Activated naive CD8-positive, alpha-beta T cell treated with anti-CD3 and anti-CD28 coated beads for 36 hours (primary cell): ENCODE data around the gene NECAP2. TPM values are rescaled to one million over a fixed set of nuclear protein-coding genes. Genes with fewer than 3 reads are reported as not detected.
"Not testable (repeated sequence)": the region's sequence is repeated elsewhere in the genome, so short reads cannot be mapped to it uniquely, and the experiment has no call there.

Source experiments
- DNase-seq: peaks from one replicate; pipeline ENCODE4 v3.0.0; 2021
- H3K27ac Mint-ChIP-seq: one replicate; pipeline ENCODE4 v1.8.0; 2022; ENCODE audit warnings: mild to moderate bottlenecking, moderate library complexity, mixed read lengths
- H3K27me3 Mint-ChIP-seq: one replicate; pipeline ENCODE4 v1.8.0; 2022; ENCODE audit warnings: mild to moderate bottlenecking, mixed read lengths
- H3K36me3 Mint-ChIP-seq: one replicate; pipeline ENCODE4 v1.8.0; 2021; ENCODE audit warnings: mild to moderate bottlenecking, mixed read lengths
- H3K4me1 Mint-ChIP-seq: one replicate; pipeline ENCODE4 v1.8.0; 2021; ENCODE audit warnings: mixed read lengths
- H3K4me3 Mint-ChIP-seq: one replicate; pipeline ENCODE4 v1.8.0; 2022; ENCODE audit warnings: mild to moderate bottlenecking, moderate library complexity, mixed read lengths
- H3K9me3 Mint-ChIP-seq: one replicate; pipeline ENCODE4 v1.8.0; 2022; ENCODE audit warnings: mixed read lengths
- total RNA-seq, 2 experiments: library from RNA; stranded (reverse); gene quantifications; one replicate each; pipeline ENCODE4 v1.2.3, GENCODE V29; 2021

Gene NECAP2
- total RNA-seq, 2 experiments from 2014 or later, result 52.5 to 54.9 TPM

DNA sequence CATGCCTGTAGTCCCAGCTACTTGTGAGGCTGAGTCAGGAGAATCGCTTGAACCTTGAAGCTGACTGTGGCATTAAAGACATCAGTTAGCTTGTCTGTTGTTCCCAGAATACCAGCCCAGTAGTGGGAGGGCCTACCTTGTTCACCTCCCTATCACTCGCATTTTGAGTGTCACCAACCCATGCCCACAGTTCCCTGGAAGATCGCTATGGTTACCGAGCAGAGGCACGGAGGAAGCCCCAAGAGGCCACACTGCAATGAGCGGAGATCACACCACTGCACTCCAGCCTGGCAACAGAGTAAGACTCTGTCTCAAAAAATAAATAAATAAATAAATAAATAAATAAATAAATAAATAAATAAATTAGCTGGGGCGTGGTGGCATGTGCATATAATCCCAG is 52.4 kb downstream of the NECAP2 start:
- H3K27ac Mint-ChIP-seq, H3K27me3 Mint-ChIP-seq, H3K9me3 Mint-ChIP-seq, H3K36me3 Mint-ChIP-seq, H3K4me3 Mint-ChIP-seq: not testable (repeated sequence)
- DNase-seq, result peak; percentile 11
- H3K4me1 Mint-ChIP-seq, result peaks cover 13% of the 10 kb centered on the region

DNA sequence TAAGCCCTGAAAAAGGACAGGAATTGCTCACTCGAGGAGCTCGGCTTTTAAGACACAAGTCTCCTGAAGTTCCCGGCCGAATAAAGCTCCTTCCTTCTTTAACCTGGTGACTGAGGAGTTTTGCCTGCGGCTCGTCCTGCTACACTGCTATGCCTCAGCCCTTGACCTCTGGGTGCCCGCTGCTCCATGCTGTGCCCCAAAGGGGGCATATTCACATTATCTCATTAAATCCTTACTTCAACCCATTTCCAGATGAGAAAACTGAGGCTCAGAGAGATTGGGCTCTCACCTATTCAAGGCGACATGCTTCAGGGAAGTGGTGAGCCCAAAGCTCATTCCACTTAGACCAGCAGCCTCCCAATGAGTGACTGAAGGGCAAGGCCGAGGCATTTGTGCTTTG is 53.2 kb downstream of the NECAP2 start:
- not testable (repeated sequence) for DNase-seq, H3K27ac Mint-ChIP-seq, H3K27me3 Mint-ChIP-seq, H3K9me3 Mint-ChIP-seq, H3K4me3 Mint-ChIP-seq, H3K36me3 Mint-ChIP-seq
- peaks cover 15% of the 10 kb centered on the region for H3K4me1 Mint-ChIP-seq

DNA sequence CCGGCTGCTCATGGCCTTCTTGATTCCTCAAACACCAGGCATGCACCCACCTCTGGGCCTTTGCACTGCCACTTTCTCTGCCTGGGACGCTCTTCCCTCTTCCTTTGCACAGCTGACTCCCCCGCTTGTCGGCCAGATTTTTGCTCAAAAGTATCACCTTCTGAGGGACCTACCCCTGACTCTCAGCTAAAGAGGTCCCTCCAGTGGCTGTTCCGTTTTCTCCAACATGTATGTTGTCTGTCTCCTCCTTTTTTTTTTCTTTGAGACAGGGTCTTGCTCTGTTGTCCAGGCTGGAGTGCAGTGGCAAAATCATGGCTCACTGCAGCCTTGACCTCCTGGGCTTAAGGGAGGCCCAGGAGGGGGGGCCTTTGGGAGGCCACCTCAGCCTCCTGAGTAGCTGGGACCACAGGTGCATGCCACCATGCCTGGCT is 57.0 kb downstream of the NECAP2 start:
- H3K4me3 Mint-ChIP-seq, result peak overlapping the region; percentile 77
- H3K36me3 Mint-ChIP-seq, H3K27me3 Mint-ChIP-seq, DNase-seq, H3K27ac Mint-ChIP-seq, H3K9me3 Mint-ChIP-seq: not testable (repeated sequence)
- peaks cover 18% of the 10 kb centered on the region for H3K4me1 Mint-ChIP-seq

DNA sequence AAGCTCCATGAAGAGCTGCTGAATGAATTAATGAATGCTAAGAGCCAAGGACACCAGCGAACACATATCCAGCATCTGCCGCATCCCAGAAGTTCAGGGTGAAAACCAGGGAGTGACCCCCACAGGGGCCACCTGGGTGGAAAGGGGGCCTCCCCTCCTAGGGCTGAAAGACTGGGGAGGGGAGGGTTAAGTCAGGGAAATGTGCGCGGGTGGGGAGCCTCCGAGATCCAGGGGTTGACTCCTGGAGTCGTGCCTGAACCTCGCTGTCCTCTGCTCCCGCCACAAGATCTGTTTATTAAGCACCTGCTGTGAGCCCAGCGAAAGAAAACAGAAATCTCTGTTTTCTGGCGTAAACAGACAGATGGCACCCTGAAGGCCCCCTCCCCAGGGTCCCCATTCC is 57.5 kb downstream of the NECAP2 start:
- not testable (repeated sequence) for DNase-seq, H3K36me3 Mint-ChIP-seq, H3K9me3 Mint-ChIP-seq, H3K27me3 Mint-ChIP-seq, H3K27ac Mint-ChIP-seq
- peak overlapping the region; percentile 77 for H3K4me3 Mint-ChIP-seq
- H3K4me1 Mint-ChIP-seq, result peaks cover 12% of the 10 kb centered on the region

DNA sequence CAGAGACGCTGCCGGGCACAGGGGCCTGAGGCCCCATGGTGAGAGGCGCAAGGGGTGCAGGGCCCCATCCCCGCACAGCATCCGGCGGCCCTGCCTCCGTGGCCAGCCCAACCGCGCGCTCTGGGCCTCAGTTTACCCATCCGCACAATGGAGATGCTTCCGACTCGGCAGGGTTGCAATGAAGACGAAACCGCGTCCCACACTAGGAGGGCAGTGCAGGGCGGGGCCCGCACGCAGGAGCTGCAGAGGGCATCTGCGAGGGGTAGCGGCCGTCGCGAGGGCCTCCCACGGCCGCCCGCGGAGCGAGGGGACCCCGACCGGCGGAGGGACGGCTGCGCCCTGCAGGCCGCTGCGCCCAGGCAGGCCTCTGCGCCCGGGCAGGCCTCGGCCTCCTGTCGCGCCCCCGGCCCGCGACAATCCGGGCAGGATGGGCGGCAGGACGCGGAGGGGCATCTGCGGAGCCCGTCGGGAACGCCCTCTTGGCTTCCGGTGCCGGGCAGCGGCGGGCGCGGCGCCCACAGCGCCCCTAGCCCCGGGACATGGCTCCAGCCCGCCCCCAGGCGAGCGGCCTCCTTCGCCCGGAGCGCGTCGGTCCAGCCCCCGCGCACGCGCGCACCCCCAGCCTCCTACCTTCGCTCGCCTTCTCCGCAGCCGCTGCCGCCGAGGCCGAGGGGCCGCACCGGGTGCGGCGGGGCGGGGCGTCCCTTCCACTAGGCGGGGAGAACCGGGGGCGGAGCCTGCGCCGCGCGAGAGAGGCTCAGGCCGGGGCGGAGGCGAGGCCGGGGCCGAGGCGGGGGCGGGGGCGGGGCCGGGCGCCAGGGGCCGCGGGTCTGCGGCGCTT is 58.3 kb downstream of the NECAP2 start:
- H3K36me3 Mint-ChIP-seq, result no peaks in the 10 kb centered on the region
- H3K27me3 Mint-ChIP-seq, result no peaks in the 10 kb centered on the region
- no peak overlapping the region for H3K27ac Mint-ChIP-seq
- H3K4me1 Mint-ChIP-seq, result peaks cover 11% of the 10 kb centered on the region
- H3K9me3 Mint-ChIP-seq, result no peaks in the 10 kb centered on the region
- DNase-seq, result peak; percentile 88
- peak overlapping the region; percentile 77 for H3K4me3 Mint-ChIP-seq

DNA sequence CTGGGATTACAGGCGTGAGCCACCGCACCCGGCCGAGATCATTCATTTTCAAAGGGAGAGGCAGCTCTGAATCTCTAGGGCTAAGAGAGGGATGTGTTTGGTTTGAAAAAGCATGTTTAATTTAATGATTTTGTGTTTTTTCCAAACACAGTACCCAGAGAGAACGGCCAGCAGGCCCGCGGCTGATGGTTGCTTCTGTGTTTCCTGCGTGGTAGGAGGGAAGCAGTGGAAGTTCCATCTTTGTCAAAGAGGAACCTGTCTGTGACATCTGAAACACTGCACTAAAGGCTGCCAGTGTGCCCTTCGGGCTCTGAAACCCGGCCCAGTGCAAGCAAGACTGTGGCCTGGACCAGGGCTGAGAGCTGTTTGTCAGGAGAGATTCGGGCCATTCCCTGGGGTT is 59.9 kb downstream of the NECAP2 start:
- not testable (repeated sequence) for DNase-seq, H3K4me1 Mint-ChIP-seq, H3K27me3 Mint-ChIP-seq, H3K27ac Mint-ChIP-seq, H3K36me3 Mint-ChIP-seq, H3K9me3 Mint-ChIP-seq
- peak overlapping the region; percentile 80 for H3K4me3 Mint-ChIP-seq

DNA sequence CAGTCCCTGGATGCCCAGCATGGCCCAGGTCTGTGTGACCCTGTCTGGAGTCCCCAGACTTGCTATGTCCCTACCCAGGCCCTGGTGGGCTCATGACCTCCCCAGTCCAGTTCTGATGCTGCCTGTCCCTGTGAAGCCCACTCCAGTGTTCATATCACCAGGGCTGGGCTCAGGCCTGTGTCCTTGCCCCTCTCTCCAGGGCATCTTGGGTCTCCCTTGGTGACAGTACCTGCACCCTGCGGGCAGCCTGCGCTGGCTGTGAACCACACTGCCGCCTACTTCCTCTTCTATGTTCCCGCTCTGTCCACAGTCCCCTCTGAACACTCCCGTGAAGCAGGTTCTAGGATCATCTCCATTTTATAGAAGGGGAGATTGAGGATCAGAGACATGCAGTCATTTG is 60.5 kb downstream of the NECAP2 start:
- H3K9me3 Mint-ChIP-seq, H3K27me3 Mint-ChIP-seq, H3K36me3 Mint-ChIP-seq, H3K4me3 Mint-ChIP-seq, H3K4me1 Mint-ChIP-seq, H3K27ac Mint-ChIP-seq, DNase-seq: not testable (repeated sequence)

DNA sequence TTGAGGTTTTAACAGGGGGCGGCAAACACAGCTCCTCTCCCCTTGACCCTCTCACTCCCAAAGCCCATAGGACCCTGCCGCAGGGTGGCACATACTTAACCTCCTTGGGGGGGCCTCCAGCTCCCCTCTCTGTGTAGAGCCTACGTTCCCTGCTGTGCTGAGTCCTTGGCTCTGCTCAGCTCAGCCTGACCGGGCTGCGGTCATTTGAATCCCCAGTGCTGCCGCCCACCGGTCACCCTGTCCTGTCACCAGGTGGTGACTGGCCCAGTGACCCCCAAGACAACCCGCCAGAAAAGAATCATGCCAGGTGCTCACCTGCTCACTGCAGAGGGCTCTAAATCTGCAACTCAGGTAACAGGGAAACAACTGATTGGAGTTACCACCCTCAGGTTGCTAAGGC is 60.9 kb downstream of the NECAP2 start:
- H3K9me3 Mint-ChIP-seq, H3K36me3 Mint-ChIP-seq: not testable (repeated sequence)

DNA sequence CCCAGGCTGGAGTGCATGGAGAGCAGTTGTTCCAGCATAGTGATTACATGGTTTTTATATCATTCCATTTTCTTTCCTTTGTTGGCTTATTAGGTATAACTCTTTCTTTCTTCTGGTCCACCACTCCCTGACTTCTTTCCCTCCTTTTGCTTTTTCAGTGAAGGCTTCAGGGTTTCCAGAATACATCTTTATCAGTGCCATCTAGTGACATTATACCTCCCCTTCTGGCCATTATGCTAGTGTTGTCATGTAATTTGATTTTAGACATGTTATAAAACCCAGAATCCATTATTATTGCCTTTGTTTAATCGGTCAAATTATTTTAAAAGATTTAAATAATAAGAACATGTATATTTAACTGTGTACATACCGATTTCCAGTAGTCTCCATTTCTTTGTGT is 63.0 kb downstream of the NECAP2 start:
- H3K4me3 Mint-ChIP-seq, result no peak overlapping the region
- no peak for DNase-seq
- no peak overlapping the region for H3K27ac Mint-ChIP-seq
- H3K9me3 Mint-ChIP-seq, result no peaks in the 10 kb centered on the region
- peaks cover 3% of the 10 kb centered on the region for H3K4me1 Mint-ChIP-seq
- H3K27me3 Mint-ChIP-seq, result no peaks in the 10 kb centered on the region
- H3K36me3 Mint-ChIP-seq, result no peaks in the 10 kb centered on the region

More for the DNA sequence above, 60.9 kb downstream of the NECAP2 start:
- not testable (repeated sequence) for H3K27me3 Mint-ChIP-seq, DNase-seq, H3K4me3 Mint-ChIP-seq, H3K4me1 Mint-ChIP-seq, H3K27ac Mint-ChIP-seq

DNA sequence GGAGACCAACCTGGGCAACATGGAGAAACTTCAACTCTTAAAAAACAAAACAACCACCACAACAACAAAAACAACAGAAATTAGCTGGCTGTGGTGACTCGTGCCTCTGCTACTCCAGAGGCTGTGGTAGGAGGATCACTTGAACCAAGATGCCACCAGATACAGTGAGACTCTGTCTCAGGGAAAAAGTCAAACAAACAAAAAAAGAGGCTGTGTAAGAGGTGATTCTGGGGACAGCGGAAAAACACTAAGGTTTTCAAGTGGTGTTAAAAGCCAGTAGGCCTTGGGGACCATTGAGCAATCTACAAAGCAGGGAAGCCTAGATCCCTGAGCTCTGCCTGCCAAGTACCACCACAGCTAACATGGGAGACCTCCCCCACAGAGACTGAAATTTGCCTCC is 65.3 kb downstream of the NECAP2 start:
- H3K36me3 Mint-ChIP-seq, H3K9me3 Mint-ChIP-seq: not testable (repeated sequence)

DNA sequence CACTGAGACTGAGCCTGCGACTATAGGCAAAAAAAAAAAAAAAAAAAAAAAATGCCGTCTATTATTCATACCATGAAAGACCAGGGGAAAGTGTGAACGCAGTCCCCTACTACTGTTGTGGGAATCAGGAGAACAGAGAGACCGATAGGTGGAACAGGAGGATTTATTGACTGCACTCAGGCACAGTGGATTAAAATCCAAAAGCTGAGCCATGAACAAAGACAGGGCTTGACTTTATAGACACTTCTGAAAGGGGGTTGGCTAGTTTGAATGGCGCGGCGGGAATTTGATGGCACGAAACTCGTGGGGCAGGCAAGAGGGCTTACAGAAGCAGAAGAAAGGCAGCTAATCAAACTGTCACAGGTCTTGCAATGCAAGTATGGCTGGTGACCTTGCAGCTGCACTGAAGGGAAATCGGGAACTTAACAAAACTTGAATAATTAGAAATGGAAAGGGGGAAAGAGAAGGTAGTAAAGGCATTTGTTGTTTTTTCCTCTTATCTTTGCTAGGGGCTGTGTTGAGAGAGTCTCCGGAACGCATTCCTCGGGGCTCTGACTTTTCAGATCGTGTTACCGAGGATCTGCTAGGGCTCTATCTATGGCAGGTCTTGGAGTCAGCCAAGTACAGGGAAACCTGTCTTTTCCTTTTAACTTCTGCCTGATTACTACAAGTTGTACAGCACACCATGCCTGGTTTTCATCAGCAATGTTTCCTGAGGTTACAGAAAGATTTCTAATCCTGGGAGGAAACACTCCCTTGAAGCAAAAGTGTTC is 66.0 kb downstream of the NECAP2 start:
- H3K27me3 Mint-ChIP-seq, result not testable (repeated sequence)

More for the DNA sequence above, 65.3 kb downstream of the NECAP2 start:
- not testable (repeated sequence) for H3K27ac Mint-ChIP-seq, H3K4me3 Mint-ChIP-seq, H3K4me1 Mint-ChIP-seq, H3K27me3 Mint-ChIP-seq, DNase-seq

DNA sequence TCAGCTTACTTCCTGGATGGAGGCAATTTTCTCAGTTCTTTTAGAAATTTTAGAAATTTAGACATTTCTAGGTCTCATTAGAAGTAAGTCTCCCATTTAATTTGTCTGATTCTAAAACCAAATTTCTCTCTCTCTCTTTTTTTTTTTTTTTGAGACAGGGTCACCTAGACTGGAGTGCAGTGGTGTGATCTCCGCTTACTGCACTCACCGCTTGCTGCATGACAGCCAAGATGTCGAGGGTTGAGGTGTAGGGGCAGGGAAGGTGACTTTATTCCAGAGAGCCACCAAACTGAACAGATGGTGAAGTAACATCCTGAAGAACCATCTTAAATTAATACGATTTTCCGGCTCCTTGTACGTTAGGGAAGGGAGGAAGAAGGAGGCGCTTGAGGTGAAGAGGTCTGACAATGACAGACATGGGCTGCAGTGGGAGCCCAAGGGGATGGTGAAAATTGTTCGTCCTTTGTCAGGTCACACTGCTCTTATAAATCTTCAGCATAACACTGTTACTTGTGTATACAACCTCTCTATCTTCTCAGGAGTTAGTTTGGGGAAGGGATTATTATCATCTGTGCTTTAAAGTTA is 68.4 kb downstream of the NECAP2 start:
- not testable (repeated sequence) for H3K9me3 Mint-ChIP-seq, H3K4me3 Mint-ChIP-seq, H3K36me3 Mint-ChIP-seq, H3K27ac Mint-ChIP-seq, H3K4me1 Mint-ChIP-seq, DNase-seq, H3K27me3 Mint-ChIP-seq

More for the DNA sequence above, 66.0 kb downstream of the NECAP2 start:
- H3K27ac Mint-ChIP-seq, H3K4me1 Mint-ChIP-seq, H3K36me3 Mint-ChIP-seq, DNase-seq, H3K4me3 Mint-ChIP-seq, H3K9me3 Mint-ChIP-seq: not testable (repeated sequence)

Other genes with a start within 250 kb of the NECAP2 start
- 1 to 10 TPM; 4.4 to 4.5 TPM for gene ARHGEF19, start 228.1 kb upstream of the NECAP2 start, total RNA-seq
- gene CPLANE2, start 203.5 kb upstream of the NECAP2 start, total RNA-seq, result 1 to 10 TPM; 2.2 to 2.5 TPM
- 10 to 100 TPM; 14.6 to 17.7 TPM for gene FBXO42, start 88.2 kb upstream of the NECAP2 start, total RNA-seq
- gene SZRD1, start 73.5 kb upstream of the NECAP2 start, total RNA-seq, result 100 to 1,000 TPM; 190 to 196 TPM
- not detected for gene SPATA21, start 3.3 kb upstream of the NECAP2 start, total RNA-seq
- gene RNU1-1, start 73.6 kb downstream of the NECAP2 start, total RNA-seq, result 100 to 1,000 TPM; 874 to 961 TPM
- gene NBPF1, start 172.8 kb downstream of the NECAP2 start, total RNA-seq, result 1 to 10 TPM; 5.5 to 5.6 TPM
- 100 to 1,000 TPM; 874 to 961 TPM for gene RNU1-3, start 226.2 kb downstream of the NECAP2 start, total RNA-seq